Lung (tissue), 12 donors: ENCODE data around the gene PALD1. TPM values are rescaled to one million over a fixed set of nuclear protein-coding genes. Genes with fewer than 3 reads are reported as not detected.

Experiments used
- ATAC-seq: fragments of 200-7000 bp; cut with Tn5 transposase; one replicate; pipeline ENCODE4 v1.9.1; 2020; ENCODE audit warnings: moderate number of reproducible peaks; ENCODE audit not compliant: insufficient read depth, low FRiP score
- DNase-seq, 3 donors: peaks; one replicate each; pipeline ENCODE4 v3.0.0-alpha.2; 2013 to 2017
- H3K27ac ChIP-seq, 2 donors: one replicate each; pipeline ENCODE4 v1.5.1; 2013; ENCODE audit warnings: mild to moderate bottlenecking in 2 of 2, moderate library complexity in 2 of 2, control low read depth in 1 of 2, inconsistent platforms in 1 of 2, low read depth in 1 of 2, low read length in 1 of 2
- H3K27me3 ChIP-seq, 3 donors: one replicate each; pipeline ENCODE4 v1.5.1; 2013; ENCODE audit warnings: low read length in 2 of 3; ENCODE audit not compliant: control insufficient read depth in 3 of 3, insufficient read depth in 3 of 3
- H3K36me3 ChIP-seq, 4 donors: one replicate each; pipeline ENCODE4 v1.5.1; 2013; ENCODE audit warnings: low read length in 4 of 4, mild to moderate bottlenecking in 1 of 4, moderate library complexity in 1 of 4; ENCODE audit not compliant: control insufficient read depth in 4 of 4, insufficient read depth in 4 of 4
- H3K4me1 ChIP-seq, 5 donors: one replicate each; pipeline ENCODE4 v1.5.1; 2013; ENCODE audit warnings: low read length in 5 of 5, mild to moderate bottlenecking in 2 of 5, moderate library complexity in 1 of 5; ENCODE audit not compliant: control insufficient read depth in 5 of 5, insufficient read depth in 5 of 5
- H3K4me3 ChIP-seq: one replicate; pipeline ENCODE4 v1.5.1; 2013; ENCODE audit warnings: mild to moderate bottlenecking, control low read depth, moderate library complexity
- H3K9ac ChIP-seq, 2 donors: one replicate each; pipeline ENCODE4 v1.5.1; 2013; ENCODE audit warnings: low read length in 2 of 2, control low read depth in 1 of 2; ENCODE audit not compliant: insufficient read depth in 1 of 2
- H3K9me3 ChIP-seq, 4 donors: one replicate each; pipeline ENCODE4 v1.5.1; 2013; ENCODE audit warnings: low read length in 3 of 4, mild to moderate bottlenecking in 1 of 4, moderate library complexity in 1 of 4; ENCODE audit not compliant: control insufficient read depth in 4 of 4, insufficient read depth in 3 of 4
- CTCF ChIP-seq: IDR thresholded peaks from 2 replicates; pipeline ENCODE4 v1.5.1; 2012; ENCODE audit warnings: mild to moderate bottlenecking; ENCODE audit errors: control extremely low read depth, extremely low read depth
- WGBS, 2 donors: extraction: QIAGEN DNeasy Blood & Tissue Kit; methylation state at CpG; one replicate each; pipeline ENCODE4 v1.1.7; 2013; 5-methylcytosine and 5-hydroxymethylcytosine counted together
- polyA plus RNA-seq, 2 donors: library from polyadenylated mRNA; stranded (reverse); fragments of 200-250 nt; gene quantifications; one replicate each; pipeline ENCODE4 v1.2.1, GENCODE V29; 2013
- total RNA-seq, 2 donors: library from RNA; depleted of rRNA in 1 of 2; stranded (reverse); fragments of >200 nt in 1 of 2; gene quantifications; one replicate each; pipeline ENCODE4 v1.2.1, GENCODE V29; 2014 to 2021
- donor health status: control.
- donor health status: control.
- donor health status: Bipolar disorder and iron deficiency.
- donor health status: healthy.
- donor health status: DM: yes; HTN: yes; CAD: no.

Gene PALD1
- total and polyA plus RNA-seq, 4 donors: 10.5 to 19.7 (median 15.6) TPM

DNA sequence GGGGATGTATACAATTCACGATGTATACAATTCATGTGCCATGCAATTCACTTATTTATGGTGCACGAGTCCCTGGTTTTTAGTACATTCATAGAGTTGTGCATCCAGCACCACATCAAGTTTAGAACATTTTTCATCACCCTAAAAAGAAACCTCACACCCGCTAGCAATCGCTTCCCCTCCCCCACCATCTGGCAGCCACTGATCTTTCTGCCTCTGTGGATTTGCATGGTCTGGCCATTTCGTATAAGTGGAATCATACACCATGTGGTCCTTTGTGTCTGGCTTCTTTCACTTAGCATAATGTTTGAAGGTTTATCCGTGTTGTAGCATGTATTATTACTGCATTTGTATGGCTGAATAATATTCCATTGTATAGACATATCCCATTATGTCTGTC, 71.9 kb downstream of the PALD1 start:
- Histone ChIP-seq H3K4me3 (no peak overlapping the region), H3K36me3 (peaks cover 0 to 13% (median 0%) of the 10 kb centered on the region in 4 donors), H3K9me3 (no peaks in the 10 kb centered on the region), H3K9ac (no peak overlapping the region), H3K27ac (no peak overlapping the region), H3K27me3 (no peaks in the 10 kb centered on the region), H3K4me1 (peaks cover 0 to 27% (median 7%) of the 10 kb centered on the region in 5 donors)
- DNase-seq (peak in 1 of 3 donors; percentile 13), ATAC-seq (no peak)
- TF ChIP-seq CTCF: no peak
- 85 to 89% methylated on average over 6 of the region's 6 CpGs for WGBS, 2 donors

GRCh38 chr10:70551466-70551865, 72.9 kb downstream of the PALD1 start:
- TF ChIP-seq CTCF: no peak
- WGBS, 2 donors: 51 to 76% methylated on average over 2 of the region's 2 CpGs
- Histone ChIP-seq H3K9me3 (no peaks in the 10 kb centered on the region), H3K4me1 (peaks cover 0 to 27% (median 7%) of the 10 kb centered on the region in 5 donors), H3K27me3 (no peaks in the 10 kb centered on the region), H3K9ac (peak overlapping the region in 1 of 2 donors; percentile 79), H3K36me3 (peaks cover 0 to 11% (median 0%) of the 10 kb centered on the region in 4 donors), H3K4me3 (no peak overlapping the region), H3K27ac (peak overlapping the region in 1 of 2 donors; percentile 64)
- ATAC-seq: no peak
- DNase-seq: peak; percentile 80 to 90 (median 87)

DNA sequence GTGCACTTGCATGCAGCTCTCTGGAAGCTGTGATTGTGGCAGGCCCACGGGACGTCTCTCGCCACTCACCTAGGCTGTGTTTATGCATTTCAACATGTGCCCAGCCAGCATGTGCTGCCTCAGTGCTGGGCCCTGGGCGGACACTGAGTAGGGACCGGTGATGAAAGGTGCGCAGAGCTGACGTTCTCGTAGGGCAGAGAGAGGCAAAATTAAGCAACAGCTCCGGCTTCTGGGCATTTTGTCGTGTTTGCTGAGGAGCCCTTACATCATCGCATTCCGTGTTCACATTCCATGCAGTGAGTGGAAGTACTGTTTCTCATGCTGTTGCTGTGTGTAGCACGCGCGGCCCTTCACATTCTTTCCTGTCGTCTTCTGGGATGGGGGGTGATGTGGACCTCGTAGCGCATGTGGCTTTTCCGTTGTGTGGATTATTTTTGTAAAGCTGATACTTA, 73.4 kb downstream of the PALD1 start:
- H3K36me3 ChIP-seq: peaks cover 0 to 14% (median under 1%) of the 10 kb centered on the region in 4 donors
- ATAC-seq: peak; percentile 68
- H3K27ac ChIP-seq: peak overlapping the region in 1 of 2 donors; percentile 64
- no peaks in the 10 kb centered on the region for H3K9me3 ChIP-seq
- peak overlapping the region in 1 of 2 donors; percentile 79 for H3K9ac ChIP-seq
- peak; percentile 92 to 96 (median 94) for DNase-seq
- no peak for TF ChIP-seq CTCF
- H3K4me3 ChIP-seq: no peak overlapping the region
- no peaks in the 10 kb centered on the region for H3K27me3 ChIP-seq
- 59 to 84% methylated on average over 19 of the region's 19 CpGs for WGBS, 2 donors
- peaks cover 0 to 27% (median 7%) of the 10 kb centered on the region in 5 donors for H3K4me1 ChIP-seq

DNA sequence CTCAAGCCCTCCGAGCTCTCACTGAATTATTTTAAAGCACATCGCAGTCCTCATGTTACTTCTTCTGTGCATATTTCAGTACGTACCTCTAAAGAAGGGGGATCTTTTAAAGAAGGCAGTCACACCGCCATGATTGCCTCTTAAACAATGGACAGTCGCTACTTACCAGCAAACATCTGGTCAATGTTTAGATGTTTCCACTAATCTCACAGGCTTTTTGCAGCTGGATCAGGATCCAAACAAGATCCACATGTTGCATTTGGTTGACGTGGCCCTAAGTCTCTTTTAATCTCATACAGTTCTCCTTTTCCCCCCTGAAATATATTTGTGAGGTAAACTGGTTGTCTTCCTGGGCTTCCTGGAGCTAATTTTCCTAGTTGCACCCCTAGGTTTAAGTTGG, 74.0 kb downstream of the PALD1 start:
- Histone ChIP-seq H3K9me3 (no peaks in the 10 kb centered on the region), H3K4me3 (no peak overlapping the region), H3K27ac (no peak overlapping the region), H3K27me3 (no peaks in the 10 kb centered on the region), H3K36me3 (peaks cover 0 to 16% (median 1%) of the 10 kb centered on the region in 4 donors), H3K4me1 (peaks cover 0 to 27% (median 7%) of the 10 kb centered on the region in 5 donors), H3K9ac (peak overlapping the region in 1 of 2 donors; percentile 60)
- ATAC-seq (no peak), DNase-seq (peak in 2 of 3 donors; percentile 71 to 78)
- WGBS, 2 donors: 80 to 82% methylated on average over 6 of the region's 6 CpGs
- no peak for TF ChIP-seq CTCF
